ENCODE results near the gene MTARC1.

DNA sequence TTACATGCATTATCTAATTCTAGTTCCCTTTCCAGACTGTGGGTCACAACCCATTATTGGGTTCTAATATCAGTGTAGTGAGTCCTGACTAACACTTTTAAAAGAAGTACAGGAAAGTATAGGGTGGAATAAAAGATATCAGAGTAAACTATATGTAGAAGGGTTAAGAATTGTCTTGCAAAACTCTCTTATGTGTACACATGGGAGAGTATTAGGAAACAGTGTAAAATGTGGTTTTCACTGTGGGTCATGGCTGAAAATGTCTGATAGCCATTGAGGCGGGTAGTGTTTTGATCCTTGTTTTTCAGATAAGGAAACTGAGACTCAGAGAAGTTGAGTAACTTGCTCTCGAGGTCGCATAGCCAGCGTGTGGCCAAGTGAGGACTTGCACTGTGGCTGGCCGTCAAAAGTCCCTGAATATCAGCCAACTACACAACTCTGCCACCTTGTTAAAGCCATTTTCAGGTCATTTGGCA is 18.5 kb upstream of the MTARC1 start:
- no peak for TF ChIP-seq POLR2A (IDR thresholded peaks at IDR 0.05)
- TF ChIP-seq, protein P1, sequence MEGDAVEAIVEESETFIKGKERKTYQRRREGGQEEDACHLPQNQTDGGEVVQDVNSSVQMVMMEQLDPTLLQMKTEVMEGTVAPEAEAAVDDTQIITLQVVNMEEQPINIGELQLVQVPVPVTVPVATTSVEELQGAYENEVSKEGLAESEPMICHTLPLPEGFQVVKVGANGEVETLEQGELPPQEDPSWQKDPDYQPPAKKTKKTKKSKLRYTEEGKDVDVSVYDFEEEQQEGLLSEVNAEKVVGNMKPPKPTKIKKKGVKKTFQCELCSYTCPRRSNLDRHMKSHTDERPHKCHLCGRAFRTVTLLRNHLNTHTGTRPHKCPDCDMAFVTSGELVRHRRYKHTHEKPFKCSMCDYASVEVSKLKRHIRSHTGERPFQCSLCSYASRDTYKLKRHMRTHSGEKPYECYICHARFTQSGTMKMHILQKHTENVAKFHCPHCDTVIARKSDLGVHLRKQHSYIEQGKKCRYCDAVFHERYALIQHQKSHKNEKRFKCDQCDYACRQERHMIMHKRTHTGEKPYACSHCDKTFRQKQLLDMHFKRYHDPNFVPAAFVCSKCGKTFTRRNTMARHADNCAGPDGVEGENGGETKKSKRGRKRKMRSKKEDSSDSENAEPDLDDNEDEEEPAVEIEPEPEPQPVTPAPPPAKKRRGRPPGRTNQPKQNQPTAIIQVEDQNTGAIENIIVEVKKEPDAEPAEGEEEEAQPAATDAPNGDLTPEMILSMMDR (IDR thresholded peaks at IDR 0.05), result no peak
